ENCODE data around the gene IRX2. TPM values are rescaled to one million over a fixed set of nuclear protein-coding genes. Genes with fewer than 3 reads are reported as not detected.

Gene IRX2
- total RNA-seq, 1 experiment from 2014 or later, result not detected

DNA sequence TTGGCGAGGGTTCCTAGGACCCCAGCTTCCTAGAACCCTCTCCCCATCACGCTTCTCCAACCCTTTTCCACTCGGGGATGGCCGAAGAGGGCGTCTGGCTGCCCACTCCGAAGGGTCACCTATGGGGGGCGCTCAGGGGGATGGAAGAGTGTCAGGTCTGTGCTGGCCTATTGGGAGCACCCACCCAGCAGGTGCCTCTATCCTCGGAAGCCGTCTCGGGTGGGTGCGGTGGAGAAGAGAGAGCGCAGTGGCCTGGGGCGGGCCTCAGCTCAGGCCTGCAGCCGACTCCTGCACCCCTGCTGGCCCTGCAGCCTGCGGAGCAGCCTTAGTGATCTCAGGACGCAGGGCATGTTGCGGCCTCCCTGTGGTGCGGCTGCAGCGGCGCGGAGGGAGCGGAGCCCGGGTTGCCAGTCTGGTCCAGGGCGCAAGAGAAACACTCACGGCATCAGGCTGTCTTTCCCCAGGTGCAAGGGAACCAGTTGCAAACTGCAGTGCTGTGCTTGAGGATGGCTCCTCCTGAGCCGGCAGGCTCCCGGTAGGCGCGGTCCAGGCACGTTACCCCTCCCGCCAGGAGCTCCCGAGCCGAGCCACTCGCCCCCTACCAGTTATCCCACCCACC, 1.5 kb upstream of the IRX2 start:
- BruUV-seq (replicated peaks), result no TSS peak
- H3K36me3 ChIP-seq (ENCODE audit: insufficient read depth, low read length, poor library complexity, severe bottlenecking), result no peaks in the 10 kb centered on the region
- CTCF ChIA-PET, result no interaction called here

DNA sequence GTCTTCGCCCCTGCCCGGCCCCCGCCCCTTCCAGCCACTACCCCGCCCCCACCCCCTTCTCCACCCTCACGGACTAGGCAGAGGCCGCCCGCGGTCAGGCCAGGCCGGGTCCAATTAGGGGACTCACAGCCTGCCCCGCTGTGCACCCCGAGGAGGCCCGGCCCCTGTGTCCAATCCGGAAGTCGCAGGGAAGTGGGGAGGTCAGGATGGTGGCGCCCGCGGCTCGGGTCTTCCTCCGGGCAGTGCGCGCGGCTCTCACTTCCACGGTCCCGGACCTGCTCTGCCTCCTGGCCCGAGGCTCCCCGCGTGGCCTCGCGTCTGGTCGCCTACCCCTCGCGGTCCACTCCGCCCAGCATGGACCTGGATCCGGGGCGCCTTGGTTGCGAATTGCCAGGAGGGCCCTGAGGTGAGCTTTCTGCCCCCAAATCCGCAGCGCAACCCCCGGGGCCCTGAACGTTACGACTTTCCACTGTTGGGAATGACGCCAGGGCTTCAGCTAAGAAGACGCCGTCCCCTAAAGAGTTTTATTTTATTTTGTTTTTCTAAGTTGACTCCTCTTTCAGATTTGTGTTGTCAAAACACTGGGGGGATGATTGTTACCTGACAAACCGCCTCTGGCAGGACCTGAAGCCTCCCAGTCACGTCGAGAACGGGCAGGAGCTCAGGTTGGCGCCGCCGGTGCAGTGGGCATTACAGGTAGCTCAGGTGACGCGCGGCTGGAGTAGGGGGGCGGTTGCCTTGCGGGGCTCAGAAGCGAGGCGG, 763 bp upstream of the IRX2 start:
- H3K27me3 ChIP-seq (replicated peaks; ENCODE audit: insufficient read depth, low read depth, low read length, poor library complexity), result peaks cover 13% of the 10 kb centered on the region
- CTCF ChIA-PET, result no interaction called here

More for the DNA sequence above, 1.5 kb upstream of the IRX2 start:
- intact Hi-C loops (cut with micrococcal nuclease; ENCODE audit: unreplicated experiment), result no loop called here
- TF ChIP-seq, protein P1, sequence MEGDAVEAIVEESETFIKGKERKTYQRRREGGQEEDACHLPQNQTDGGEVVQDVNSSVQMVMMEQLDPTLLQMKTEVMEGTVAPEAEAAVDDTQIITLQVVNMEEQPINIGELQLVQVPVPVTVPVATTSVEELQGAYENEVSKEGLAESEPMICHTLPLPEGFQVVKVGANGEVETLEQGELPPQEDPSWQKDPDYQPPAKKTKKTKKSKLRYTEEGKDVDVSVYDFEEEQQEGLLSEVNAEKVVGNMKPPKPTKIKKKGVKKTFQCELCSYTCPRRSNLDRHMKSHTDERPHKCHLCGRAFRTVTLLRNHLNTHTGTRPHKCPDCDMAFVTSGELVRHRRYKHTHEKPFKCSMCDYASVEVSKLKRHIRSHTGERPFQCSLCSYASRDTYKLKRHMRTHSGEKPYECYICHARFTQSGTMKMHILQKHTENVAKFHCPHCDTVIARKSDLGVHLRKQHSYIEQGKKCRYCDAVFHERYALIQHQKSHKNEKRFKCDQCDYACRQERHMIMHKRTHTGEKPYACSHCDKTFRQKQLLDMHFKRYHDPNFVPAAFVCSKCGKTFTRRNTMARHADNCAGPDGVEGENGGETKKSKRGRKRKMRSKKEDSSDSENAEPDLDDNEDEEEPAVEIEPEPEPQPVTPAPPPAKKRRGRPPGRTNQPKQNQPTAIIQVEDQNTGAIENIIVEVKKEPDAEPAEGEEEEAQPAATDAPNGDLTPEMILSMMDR (conservative IDR thresholded peaks at IDR 0.05; ENCODE audit: low read depth, low read length), result no peak
- no peak for TF ChIP-seq EZH2 (IDR thresholded peaks at IDR 0.05; ENCODE audit: borderline replicate concordance, low read depth, low read length, poor library complexity, severe bottlenecking)
- H3K27me3 ChIP-seq (replicated peaks; ENCODE audit: insufficient read depth, low read depth, low read length, poor library complexity), result peaks cover 13% of the 10 kb centered on the region
- POLR2A ChIA-PET (ENCODE audit: low non-redundant PET), result no interaction called here
- no peaks in the 10 kb centered on the region for H3K4me1 ChIP-seq (ENCODE audit: insufficient read depth, low read length, poor library complexity, severe bottlenecking)
- no peak overlapping the region for H3K27ac ChIP-seq (ENCODE audit: low read depth, low read length, poor library complexity, severe bottlenecking)
- peaks cover 21% of the 10 kb centered on the region for H3K9me3 ChIP-seq (ENCODE audit: low read depth, low read length, poor library complexity, severe bottlenecking)
- no peak overlapping the region for H3K4me3 ChIP-seq (ENCODE audit: low read depth, low read length, poor library complexity, severe bottlenecking)
- DNase-seq (ENCODE audit: low spot score), result no peak

DNA sequence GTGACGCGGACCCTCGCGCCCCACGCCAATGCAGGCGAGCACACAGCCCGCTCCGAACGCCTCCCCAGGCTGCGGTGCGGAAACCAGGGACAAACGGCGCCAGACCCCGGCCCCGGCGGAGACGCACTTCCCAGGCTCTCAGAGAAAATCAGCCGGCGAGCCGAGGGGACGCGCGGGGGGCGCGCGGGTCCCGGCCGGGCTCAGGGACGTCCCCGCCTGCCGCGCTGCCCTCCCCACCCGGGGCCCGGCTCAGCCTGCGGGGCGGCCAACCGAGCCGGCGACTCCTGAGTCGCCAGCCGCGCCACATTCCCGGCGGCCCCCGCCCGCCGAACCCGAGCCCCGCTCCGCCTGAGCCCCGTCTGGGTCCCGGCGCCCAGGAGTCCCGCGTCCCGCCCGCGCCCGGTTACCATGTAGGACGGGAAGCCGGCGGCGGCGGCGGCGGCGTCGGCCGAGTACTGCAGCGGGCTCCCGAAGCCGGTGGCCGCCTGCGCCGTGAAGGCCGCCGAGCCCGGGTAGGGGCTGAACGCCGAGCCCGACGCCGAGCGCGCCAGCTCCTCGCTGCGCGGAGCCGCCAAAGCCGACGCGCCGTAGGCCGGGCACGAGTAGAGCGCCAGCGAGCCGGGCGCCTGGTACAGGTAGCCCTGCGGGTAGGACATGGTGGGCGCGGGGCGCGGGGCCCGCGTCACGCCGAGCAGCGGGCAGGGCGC, 566 bp downstream of the IRX2 start:
- intact Hi-C loops (cut with micrococcal nuclease; ENCODE audit: unreplicated experiment), result no loop called here
- peaks cover 11% of the 10 kb centered on the region for H3K27me3 ChIP-seq (replicated peaks; ENCODE audit: insufficient read depth, low read depth, low read length, poor library complexity)
- TF ChIP-seq, protein P1 (conservative IDR thresholded peaks at IDR 0.05; ENCODE audit: low read depth, low read length), result no peak
- no peak for TF ChIP-seq EZH2 (IDR thresholded peaks at IDR 0.05; ENCODE audit: borderline replicate concordance, low read depth, low read length, poor library complexity, severe bottlenecking)
- H3K27ac ChIP-seq (ENCODE audit: low read depth, low read length, poor library complexity, severe bottlenecking), result no peak overlapping the region
- POLR2A ChIA-PET (ENCODE audit: low non-redundant PET), result no interaction called here
- no peaks in the 10 kb centered on the region for H3K36me3 ChIP-seq (ENCODE audit: insufficient read depth, low read length, poor library complexity, severe bottlenecking)
- no peak overlapping the region for H3K4me3 ChIP-seq (ENCODE audit: low read depth, low read length, poor library complexity, severe bottlenecking)
- no TSS peak for BruUV-seq (replicated peaks)
- H3K4me1 ChIP-seq (ENCODE audit: insufficient read depth, low read length, poor library complexity, severe bottlenecking), result no peaks in the 10 kb centered on the region
- CTCF ChIA-PET, result no interaction called here
- H3K9me3 ChIP-seq (ENCODE audit: low read depth, low read length, poor library complexity, severe bottlenecking), result peaks cover 23% of the 10 kb centered on the region
- no peak for DNase-seq (ENCODE audit: low spot score)

More for the DNA sequence above, 763 bp upstream of the IRX2 start:
- POLR2A ChIA-PET (ENCODE audit: low non-redundant PET), result no interaction called here
- no peaks in the 10 kb centered on the region for H3K4me1 ChIP-seq (ENCODE audit: insufficient read depth, low read length, poor library complexity, severe bottlenecking)
- no peak overlapping the region for H3K4me3 ChIP-seq (ENCODE audit: low read depth, low read length, poor library complexity, severe bottlenecking)
- TF ChIP-seq, protein P1 (conservative IDR thresholded peaks at IDR 0.05; ENCODE audit: low read depth, low read length), result no peak
- TF ChIP-seq EZH2 (IDR thresholded peaks at IDR 0.05; ENCODE audit: borderline replicate concordance, low read depth, low read length, poor library complexity, severe bottlenecking), result no peak
- intact Hi-C loops (cut with micrococcal nuclease; ENCODE audit: unreplicated experiment), result no loop called here
- H3K36me3 ChIP-seq (ENCODE audit: insufficient read depth, low read length, poor library complexity, severe bottlenecking), result no peaks in the 10 kb centered on the region
- BruUV-seq (replicated peaks), result no TSS peak
- peaks cover 28% of the 10 kb centered on the region for H3K9me3 ChIP-seq (ENCODE audit: low read depth, low read length, poor library complexity, severe bottlenecking)
- DNase-seq (ENCODE audit: low spot score), result no peak
- H3K27ac ChIP-seq (ENCODE audit: low read depth, low read length, poor library complexity, severe bottlenecking), result no peak overlapping the region

All from A673 (cell line).